Measurements from ENCODE around the gene SKA3.

Gene SKA3

GRCh38 chr13:21106089-21106488 is 70.3 kb downstream of the SKA3 start:
- Histone ChIP-seq H3K4me3 (ENCODE audit: low read length) (no peak overlapping the region), H3K4me1 (ENCODE audit: control insufficient read depth, low read depth, low read length) (no peaks in the 10 kb centered on the region), H3K27ac (ENCODE audit: low read length) (no peak overlapping the region), H3K36me3 (ENCODE audit: control insufficient read depth, low read depth, low read length) (no peaks in the 10 kb centered on the region), H3K9me3 (ENCODE audit: control insufficient read depth, low read depth, low read length) (no peaks in the 10 kb centered on the region), H3K27me3 (ENCODE audit: control insufficient read depth, insufficient read depth, low read length) (no peaks in the 10 kb centered on the region), H3K9ac (ENCODE audit: low read length) (no peak overlapping the region)

GRCh38 chr13:21104199-21105019 is 71.9 kb downstream of the SKA3 start:
- no peaks in the 10 kb centered on the region for H3K36me3 ChIP-seq (ENCODE audit: control insufficient read depth, low read depth, low read length)
- no peaks in the 10 kb centered on the region for H3K4me1 ChIP-seq (ENCODE audit: control insufficient read depth, low read depth, low read length)
- no peak overlapping the region for H3K4me3 ChIP-seq (ENCODE audit: low read length)
- H3K27ac ChIP-seq (ENCODE audit: low read length), result no peak overlapping the region
- H3K9me3 ChIP-seq (ENCODE audit: control insufficient read depth, low read depth, low read length), result no peaks in the 10 kb centered on the region
- no peak overlapping the region for H3K9ac ChIP-seq (ENCODE audit: low read length)
- H3K27me3 ChIP-seq (ENCODE audit: control insufficient read depth, insufficient read depth, low read length), result no peaks in the 10 kb centered on the region

All from iPS-18a (cell line).